HG03064 (cell line): ENCODE results near the gene SP8.
A peak's percentile ranks its signal among the peaks of the same experiment; 100 is the strongest.
"Not testable (repeated sequence)": the region's sequence is repeated elsewhere in the genome, so short reads cannot be mapped to it uniquely, and the experiment has no call there.

Source experiments
- ATAC-seq: cut with Tn5 transposase; IDR thresholded peaks from one replicate; pipeline ENCODE4 v1.9.1; 2021; ENCODE audit warnings: low read depth; ENCODE audit not compliant: unreplicated experiment

The SP8 gene

GRCh38 chr7:20786779-20787659 lies at the start of gene SP8:
TSS of gene SP8 (minus strand) at chr7:20786886. CDS start at chr7:20786798, 88 bp downstream.
- ATAC-seq, result no peak

DNA sequence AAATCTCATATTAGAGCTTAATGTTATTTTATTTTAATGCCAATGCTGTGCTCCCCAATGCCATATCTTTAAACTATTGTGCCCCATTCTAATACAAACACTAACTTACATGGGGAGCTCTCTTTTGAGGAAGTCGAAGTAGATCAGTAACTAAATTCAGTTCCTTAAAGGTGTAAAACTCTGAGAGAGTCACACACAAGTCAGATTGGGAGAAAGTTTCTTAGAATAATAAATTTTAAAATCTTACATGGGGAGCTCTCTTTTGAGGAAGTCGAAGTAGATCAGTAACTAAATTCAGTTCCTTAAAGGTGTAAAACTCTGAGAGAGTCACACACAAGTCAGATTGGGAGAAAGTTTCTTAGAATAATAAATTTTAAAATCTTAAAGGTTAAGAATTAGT lies 49.7 kb upstream of the SP8 start:
- peak; percentile 72 for ATAC-seq

GRCh38 chr7:20835111-20835750 lies 48.5 kb upstream of the SP8 start:
- ATAC-seq, result no peak

DNA sequence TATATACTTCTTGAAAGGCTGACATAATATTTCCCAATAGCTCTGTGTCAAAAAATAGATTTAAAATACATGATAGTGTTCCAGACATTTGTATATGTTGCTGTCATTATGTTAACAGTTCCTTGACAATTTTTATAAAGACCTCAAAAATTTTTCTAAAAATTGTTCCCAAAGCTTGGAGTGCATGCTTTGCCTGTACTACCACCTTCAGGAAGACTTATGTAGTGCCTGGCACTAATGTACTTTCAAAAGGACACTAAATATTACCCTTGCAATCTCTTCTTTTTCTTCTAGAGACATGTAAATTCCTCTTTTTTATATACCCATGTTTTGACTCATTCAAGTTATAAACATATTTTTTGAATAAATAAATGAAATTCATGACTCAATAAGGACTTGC lies 48.0 kb upstream of the SP8 start:
- ATAC-seq, result no peak

DNA sequence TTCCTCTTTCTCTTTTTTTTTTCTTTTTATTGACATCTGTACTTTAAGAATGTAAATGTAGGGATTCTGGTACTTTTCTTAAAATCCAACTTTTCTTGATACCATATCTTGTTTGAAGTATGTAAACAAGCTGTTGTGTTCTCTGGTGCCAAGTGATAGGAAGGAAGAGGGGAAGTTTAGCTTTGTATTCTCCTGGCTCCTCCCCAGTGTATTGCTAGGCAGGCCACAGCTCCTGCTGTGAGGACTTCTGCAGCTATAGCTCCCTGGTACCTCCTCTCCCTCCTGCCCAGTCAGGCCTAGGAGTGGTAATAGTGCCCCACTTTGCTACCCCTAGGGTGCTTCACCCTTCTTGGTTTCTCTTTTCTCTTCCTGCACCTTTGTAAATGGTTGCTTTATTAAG lies 45.3 kb upstream of the SP8 start:
- ATAC-seq, result no peak

DNA sequence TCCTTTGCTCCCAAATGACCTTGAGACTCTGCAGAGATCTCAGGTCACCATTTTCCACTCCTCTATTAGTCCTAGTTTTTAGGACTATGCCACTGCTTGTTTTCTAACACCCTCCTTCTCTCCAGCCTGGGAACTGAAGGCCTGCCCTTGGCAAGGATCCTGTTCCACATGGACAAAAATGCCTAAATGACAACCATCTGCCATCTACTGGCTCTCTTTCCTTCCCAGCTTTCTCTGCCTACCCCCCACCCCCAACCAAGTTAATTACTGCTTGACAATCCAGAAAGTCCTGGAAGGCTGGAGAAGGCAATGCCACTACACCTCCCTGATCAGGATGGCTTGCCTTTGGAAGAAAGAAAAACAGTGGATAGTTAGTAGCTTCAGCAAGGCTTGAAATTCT lies 44.8 kb upstream of the SP8 start:
- no peak for ATAC-seq

- no peak for ATAC-seq
Observed at GRCh38 chr7:20828947-20829346, 42.3 kb upstream of the SP8 start.

DNA sequence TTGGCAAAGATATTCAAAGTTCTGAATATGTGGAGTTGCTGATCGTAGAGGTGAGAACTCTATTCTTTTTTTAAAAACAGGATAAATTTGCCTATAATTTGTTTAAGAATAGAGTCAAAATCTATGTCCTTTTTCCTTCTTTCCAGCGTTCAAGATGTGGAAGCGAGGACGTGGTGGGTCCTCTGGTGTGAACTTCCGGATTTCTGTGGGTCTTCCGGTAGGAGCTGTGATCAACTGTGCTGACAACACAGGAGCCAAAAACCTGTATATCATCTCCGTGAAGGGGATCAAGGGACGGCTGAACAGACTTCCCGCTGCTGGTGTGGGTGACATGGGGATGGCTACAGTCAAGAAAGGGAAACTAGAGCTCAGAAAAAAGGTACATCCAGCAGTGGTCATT lies 40.5 kb upstream of the SP8 start:
- no peak for ATAC-seq

- no peak for ATAC-seq
Observed at GRCh38 chr7:20826243-20826642, 39.6 kb upstream of the SP8 start.

- no peak for ATAC-seq
Observed at GRCh38 chr7:20825555-20825954, 38.9 kb upstream of the SP8 start.

GRCh38 chr7:20821390-20821789 lies 34.7 kb upstream of the SP8 start:
- ATAC-seq, result not testable (repeated sequence)

DNA sequence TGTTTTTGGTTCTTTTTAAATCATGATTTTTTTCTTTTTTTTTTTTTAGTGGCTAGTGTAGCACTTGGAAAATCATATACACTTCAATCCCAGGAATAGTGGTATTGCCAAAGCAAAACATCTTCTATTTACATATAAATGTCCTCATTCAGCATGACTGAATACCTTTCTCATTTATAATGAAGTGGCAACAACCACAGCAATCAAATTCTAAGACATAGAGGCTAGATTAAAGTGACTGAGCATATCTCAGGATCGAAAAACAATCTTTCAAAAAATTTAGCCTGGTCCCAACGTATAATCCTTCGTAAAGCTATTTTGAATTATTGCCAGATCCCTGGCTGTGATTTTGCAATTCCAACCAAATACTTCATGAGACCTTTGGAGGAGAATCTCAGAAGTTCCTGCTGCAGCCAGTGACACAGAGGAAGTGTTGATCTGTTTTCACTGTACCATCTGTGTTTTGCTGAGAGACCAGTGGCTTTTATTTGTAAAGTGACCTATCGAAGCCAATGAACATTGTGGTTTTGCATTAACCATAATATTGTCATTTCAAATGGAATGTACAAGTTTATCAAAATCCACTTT lies 29.8 kb upstream of the SP8 start:
- ATAC-seq, result no peak

DNA sequence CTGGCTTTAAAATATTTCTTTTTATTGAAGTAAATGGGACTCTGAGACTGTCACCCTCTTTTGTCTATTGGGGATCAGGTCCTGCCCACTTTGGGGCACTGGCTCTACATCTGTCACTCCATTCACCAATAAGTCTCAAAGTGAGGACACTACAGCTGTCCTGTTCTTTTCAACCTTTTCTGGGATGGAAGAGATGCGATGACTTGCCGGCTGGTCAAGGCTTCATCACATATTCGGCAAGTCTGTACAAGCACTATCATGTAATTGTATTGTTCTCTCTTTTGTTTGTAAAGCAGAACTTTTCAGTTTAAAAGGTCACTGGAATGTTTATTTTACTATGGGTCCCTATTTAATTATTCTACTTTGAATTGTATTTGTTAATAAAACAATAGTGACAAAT lies 17.7 kb upstream of the SP8 start:
- ATAC-seq, result no peak

GRCh38 chr7:20799566-20800366 lies 13.1 kb upstream of the SP8 start:
- no peak for ATAC-seq

GRCh38 chr7:20798694-20799121 lies 12.0 kb upstream of the SP8 start:
- no peak for ATAC-seq

DNA sequence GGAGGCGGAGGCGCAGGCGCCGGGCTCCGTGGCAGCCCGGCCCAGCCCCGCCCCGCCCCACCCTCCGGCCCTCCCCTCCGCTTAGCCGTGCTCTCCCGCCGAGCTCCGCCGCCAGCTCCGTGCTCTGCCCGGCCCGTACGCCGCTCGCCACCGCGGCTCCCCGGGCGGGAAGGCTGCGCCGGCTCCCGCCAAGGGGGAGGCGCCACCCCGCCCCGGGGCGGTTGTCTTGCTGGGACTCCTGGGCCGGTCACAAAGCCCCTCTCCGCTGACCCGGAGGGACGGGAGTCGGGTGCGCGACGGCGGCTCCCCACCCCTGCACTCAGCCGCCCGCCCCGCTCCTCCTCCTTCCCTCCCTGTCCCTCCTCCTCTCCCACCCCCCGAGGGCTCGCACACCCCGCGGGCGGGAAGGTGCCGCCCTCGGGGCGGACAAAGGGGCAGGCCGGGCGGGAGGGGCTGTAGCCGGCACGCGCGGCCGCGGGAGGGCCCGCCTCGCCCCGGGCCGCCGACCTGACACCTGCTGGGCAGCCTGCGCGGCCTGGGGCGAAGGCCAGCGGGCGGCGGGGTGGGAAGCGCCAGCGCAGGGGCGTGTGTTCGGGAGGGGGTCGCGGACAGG lies 11.5 kb upstream of the SP8 start:
- peak; percentile 81 for ATAC-seq

DNA sequence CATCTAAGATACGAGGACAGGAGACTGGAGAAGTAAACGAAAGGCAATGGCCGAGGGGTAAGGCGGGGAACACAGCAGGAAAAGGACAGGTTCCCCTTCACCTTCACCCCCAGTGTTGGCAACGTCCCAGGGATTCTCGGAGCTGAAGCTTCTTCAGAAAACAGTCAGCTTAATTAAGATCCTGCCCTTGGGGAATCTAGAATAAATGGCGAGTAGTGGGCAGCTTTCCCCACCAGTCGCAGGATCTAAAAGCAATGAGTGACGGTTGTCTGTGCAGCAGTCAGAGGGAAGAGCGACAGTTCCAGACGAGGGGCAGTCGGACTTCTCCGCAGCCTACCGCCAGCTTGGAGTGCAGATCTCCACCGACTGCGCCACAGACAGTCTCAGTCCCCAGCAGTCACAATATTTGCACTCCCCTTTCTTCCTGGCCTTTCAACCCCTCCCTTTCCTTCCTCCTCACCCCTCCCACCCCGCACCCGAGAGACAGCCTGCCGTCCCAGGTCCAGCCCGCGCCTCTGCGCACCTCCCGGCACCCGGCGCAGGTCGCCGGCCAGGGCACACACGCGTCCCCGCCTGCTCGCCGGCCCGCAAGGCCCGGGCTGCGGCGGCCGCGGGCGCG lies 10.9 kb upstream of the SP8 start:
- ATAC-seq, result peak; percentile 57

DNA sequence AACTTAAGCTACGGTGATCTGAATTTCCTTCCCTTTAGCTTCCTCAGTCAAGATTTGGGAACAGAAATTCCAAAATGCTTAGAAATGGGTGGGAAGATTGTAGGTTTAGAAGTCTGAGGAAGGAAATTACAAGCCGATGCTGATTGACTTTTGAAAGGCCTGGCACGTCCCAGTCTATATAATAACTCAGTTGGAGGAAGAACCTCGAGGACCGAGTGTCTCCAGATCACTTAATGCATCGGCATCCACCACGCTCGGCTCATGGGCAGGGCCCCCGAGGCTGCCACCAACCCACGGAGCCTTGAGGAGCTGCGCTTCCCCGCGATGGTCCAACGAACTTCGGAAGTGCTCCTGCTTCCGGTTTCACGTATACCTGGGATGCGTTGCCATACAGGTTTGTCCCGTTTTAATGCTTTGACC lies 10.4 kb upstream of the SP8 start:
- no peak for ATAC-seq

DNA sequence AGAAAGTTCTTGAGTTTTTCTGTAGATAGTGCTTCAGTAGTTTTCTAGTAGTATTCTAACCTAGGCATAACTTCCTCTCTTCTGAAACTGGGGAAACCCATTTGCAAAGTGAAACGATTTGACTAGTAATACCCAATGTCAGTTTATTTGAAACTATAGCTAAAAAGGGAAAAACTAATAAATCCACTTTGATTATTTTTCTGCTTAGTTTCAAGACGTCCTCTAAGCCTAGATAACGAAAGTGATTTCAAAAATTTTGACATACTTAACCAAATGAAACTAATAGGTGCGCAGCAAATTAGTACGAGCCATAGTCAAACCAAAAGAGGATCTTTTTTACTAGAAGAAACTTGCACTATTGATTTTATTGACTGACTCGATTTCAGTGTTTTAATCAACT lies 9.8 kb upstream of the SP8 start:
- no peak for ATAC-seq

- no peak for ATAC-seq
Observed at GRCh38 chr7:20795881-20796280, 9.2 kb upstream of the SP8 start.
